Measurements from ENCODE around the gene FAM193B. TPM values are rescaled to one million over a fixed set of nuclear protein-coding genes. Genes with fewer than 3 reads are reported as not detected.
A peak's percentile ranks its signal among the peaks of the same experiment; 100 is the strongest.

FAM193B gene
- total and polyA plus RNA-seq, 9 of the 15 experiments (the other 6 are each of a cell fraction or from before 2014, with no cell fraction given): 4.4 to 76.4 (median 37.3) TPM

- TF ChIP-seq ZNF143 (CRISPR knock-in tag; IDR thresholded peaks at IDR 0.05): no peak
- TF ChIP-seq ZNF197 (CRISPR knock-in tag; IDR thresholded peaks at IDR 0.05; ENCODE audit: low read depth): 0 out of 2 replicates have a peak, but pooled peaks have one; percentile 13
- TF ChIP-seq NKRF (IDR thresholded peaks at IDR 0.05; ENCODE audit: borderline replicate concordance): no peak
- TF ChIP-seq GABPB2 (CRISPR knock-in tag; conservative IDR thresholded peaks at IDR 0.05): no peak
- TF ChIP-seq THAP7 (CRISPR knock-in tag; IDR thresholded peaks at IDR 0.05): no peak
- TF ChIP-seq SREBF1 (IDR thresholded peaks at IDR 0.05; ENCODE audit: borderline replicate concordance, low read depth, low read length): no peak
- TF ChIP-seq CC2D1A (IDR thresholded peaks at IDR 0.05): no peak
- TF ChIP-seq PHB2 (IDR thresholded peaks at IDR 0.05; ENCODE audit: low read depth): no peak
- no peak for TF ChIP-seq THRB (CRISPR knock-in tag; conservative IDR thresholded peaks at IDR 0.05)
- TF ChIP-seq HINFP (tag; conservative IDR thresholded peaks at IDR 0.05; ENCODE audit: low read depth): no peak
- TF ChIP-seq GTF3C2 (IDR thresholded peaks at IDR 0.05; ENCODE audit: borderline replicate concordance, extremely low read depth, insufficient read length): no peak
- no peak for TF ChIP-seq KLF16 (IDR thresholded peaks at IDR 0.05)
- TF ChIP-seq FOS (IDR thresholded peaks at IDR 0.05; ENCODE audit: extremely low read depth, insufficient read length): no peak
- TF ChIP-seq CSDE1 (IDR thresholded peaks at IDR 0.05): no peak
- no peak for TF ChIP-seq TSHZ1 (CRISPR knock-in tag; IDR thresholded peaks at IDR 0.05)
These were observed 8.7 kb downstream of the FAM193B start (continued) for GRCh38 chr5:177545487-177546257.

All from K562 (cell line).